HEK293 (cell line): ENCODE results near the gene CMIP.

Experiments used
- HOXA7 ChIP-seq: sonication (generic); formaldehyde crosslinking; IDR thresholded peaks from 2 replicates; pipeline ENCODE4 v1.8.1; 2022; ENCODE audit warnings: missing genetic modification reagents, borderline replicate concordance
- KLF1 ChIP-seq: fragments of 450-650 bp; formaldehyde crosslinking; IDR thresholded peaks from 2 replicates; pipeline ENCODE4 v1.5.1; 2016; ENCODE audit warnings: missing biosample characterization, missing genetic modification characterization
- PBX3 ChIP-seq: sonication (generic); formaldehyde crosslinking; IDR thresholded peaks from 2 replicates; pipeline ENCODE4 v1.8.1; 2022; ENCODE audit warnings: mild to moderate bottlenecking, moderate library complexity, missing genetic modification reagents
- SP2 ChIP-seq: fragments of 450-650 bp; formaldehyde crosslinking; IDR thresholded peaks from 2 replicates; pipeline ENCODE4 v1.5.1; 2016; ENCODE audit warnings: missing biosample characterization, missing genetic modification characterization
- YY1 ChIP-seq: fragments of 450-650 bp; formaldehyde crosslinking; IDR thresholded peaks from 2 replicates; pipeline ENCODE4 v1.5.1; 2018; ENCODE audit warnings: missing biosample characterization, missing genetic modification characterization
- ZBTB20 ChIP-seq: fragments of 450-650 bp; formaldehyde crosslinking; IDR thresholded peaks from 2 replicates; pipeline ENCODE4 v1.5.1; 2016; ENCODE audit warnings: missing biosample characterization, missing genetic modification characterization
- ZNF184 ChIP-seq: fragments of 450-650 bp; IDR thresholded peaks from 2 replicates; pipeline ENCODE4 v1.5.1; 2018; ENCODE audit warnings: missing biosample characterization, mild to moderate bottlenecking, missing genetic modification characterization
- ZNF391 ChIP-seq: fragments of 450-650 bp; formaldehyde crosslinking; IDR thresholded peaks from 2 replicates; pipeline ENCODE4 v1.5.1; 2016; ENCODE audit warnings: low read depth, missing biosample characterization, missing genetic modification characterization, borderline replicate concordance
- ZNF433 ChIP-seq: fragments of 450-650 bp; formaldehyde crosslinking; IDR thresholded peaks from 2 replicates; pipeline ENCODE4 v1.5.1; 2016; ENCODE audit warnings: missing biosample characterization, missing genetic modification characterization, low read depth
- ZNF530 ChIP-seq: fragments of 450-650 bp; formaldehyde crosslinking; IDR thresholded peaks from 2 replicates; pipeline ENCODE4 v1.5.1; 2016; ENCODE audit warnings: low read depth, missing biosample characterization, missing genetic modification characterization
- ZNF704 ChIP-seq: fragments of 450-650 bp; formaldehyde crosslinking; IDR thresholded peaks from 2 replicates; pipeline ENCODE4 v1.5.1; 2016; ENCODE audit warnings: missing biosample characterization, missing genetic modification characterization
- ZNF76 ChIP-seq: fragments of 450-650 bp; formaldehyde crosslinking; IDR thresholded peaks from 2 replicates; pipeline ENCODE4; 2016; ENCODE audit warnings: low read depth, missing biosample characterization, missing genetic modification characterization, borderline replicate concordance
- TF ChIP-seq, protein P1 (sequence below): fragments of 450-650 bp; formaldehyde crosslinking; IDR thresholded peaks from 2 replicates; pipeline ENCODE4 v1.5.1; 2016; ENCODE audit warnings: missing biosample characterization, missing genetic modification characterization
- TF ChIP-seq, protein P2 (sequence below): fragments of 450-650 bp; IDR thresholded peaks from 2 replicates; pipeline ENCODE4 v1.5.1; 2018; ENCODE audit warnings: missing biosample characterization, missing genetic modification characterization

DNA sequence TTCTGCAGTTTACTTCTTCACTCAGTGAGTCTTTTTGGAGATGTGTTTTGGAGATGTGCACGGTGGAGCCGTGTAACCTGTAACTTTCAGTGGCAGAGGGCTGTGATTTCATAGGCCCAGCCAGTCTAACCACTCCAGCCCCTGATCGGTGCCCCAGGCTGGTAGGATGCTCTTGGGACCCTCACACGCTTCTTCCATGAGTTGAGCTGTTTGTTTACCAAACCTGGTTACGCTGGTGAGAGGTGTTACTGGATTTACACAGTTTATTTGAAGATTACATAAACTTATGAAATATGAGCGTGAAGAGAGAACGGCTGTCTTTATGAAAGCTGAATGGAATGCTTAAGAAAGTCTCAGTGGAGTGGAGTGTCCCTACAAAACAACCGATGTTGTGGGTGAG, 96.7 kb downstream of the CMIP start:
- TF ChIP-seq, protein P1, sequence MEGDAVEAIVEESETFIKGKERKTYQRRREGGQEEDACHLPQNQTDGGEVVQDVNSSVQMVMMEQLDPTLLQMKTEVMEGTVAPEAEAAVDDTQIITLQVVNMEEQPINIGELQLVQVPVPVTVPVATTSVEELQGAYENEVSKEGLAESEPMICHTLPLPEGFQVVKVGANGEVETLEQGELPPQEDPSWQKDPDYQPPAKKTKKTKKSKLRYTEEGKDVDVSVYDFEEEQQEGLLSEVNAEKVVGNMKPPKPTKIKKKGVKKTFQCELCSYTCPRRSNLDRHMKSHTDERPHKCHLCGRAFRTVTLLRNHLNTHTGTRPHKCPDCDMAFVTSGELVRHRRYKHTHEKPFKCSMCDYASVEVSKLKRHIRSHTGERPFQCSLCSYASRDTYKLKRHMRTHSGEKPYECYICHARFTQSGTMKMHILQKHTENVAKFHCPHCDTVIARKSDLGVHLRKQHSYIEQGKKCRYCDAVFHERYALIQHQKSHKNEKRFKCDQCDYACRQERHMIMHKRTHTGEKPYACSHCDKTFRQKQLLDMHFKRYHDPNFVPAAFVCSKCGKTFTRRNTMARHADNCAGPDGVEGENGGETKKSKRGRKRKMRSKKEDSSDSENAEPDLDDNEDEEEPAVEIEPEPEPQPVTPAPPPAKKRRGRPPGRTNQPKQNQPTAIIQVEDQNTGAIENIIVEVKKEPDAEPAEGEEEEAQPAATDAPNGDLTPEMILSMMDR (tag by site-specific recombination): no peak
- TF ChIP-seq ZNF433 (tag by site-specific recombination) (no peak), ZNF530 (tag by site-specific recombination) (no peak), ZNF184 (no peak), PBX3 (CRISPR knock-in tag) (no peak), YY1 (tag by site-specific recombination) (no peak), KLF1 (tag by site-specific recombination) (no peak), HOXA7 (CRISPR knock-in tag) (no peak), ZNF704 (tag by site-specific recombination) (no peak), ZBTB20 (tag by site-specific recombination) (no peak), ZNF76 (tag by site-specific recombination) (no peak), SP2 (no peak), ZNF391 (tag by site-specific recombination) (no peak)
- TF ChIP-seq, protein P2, sequence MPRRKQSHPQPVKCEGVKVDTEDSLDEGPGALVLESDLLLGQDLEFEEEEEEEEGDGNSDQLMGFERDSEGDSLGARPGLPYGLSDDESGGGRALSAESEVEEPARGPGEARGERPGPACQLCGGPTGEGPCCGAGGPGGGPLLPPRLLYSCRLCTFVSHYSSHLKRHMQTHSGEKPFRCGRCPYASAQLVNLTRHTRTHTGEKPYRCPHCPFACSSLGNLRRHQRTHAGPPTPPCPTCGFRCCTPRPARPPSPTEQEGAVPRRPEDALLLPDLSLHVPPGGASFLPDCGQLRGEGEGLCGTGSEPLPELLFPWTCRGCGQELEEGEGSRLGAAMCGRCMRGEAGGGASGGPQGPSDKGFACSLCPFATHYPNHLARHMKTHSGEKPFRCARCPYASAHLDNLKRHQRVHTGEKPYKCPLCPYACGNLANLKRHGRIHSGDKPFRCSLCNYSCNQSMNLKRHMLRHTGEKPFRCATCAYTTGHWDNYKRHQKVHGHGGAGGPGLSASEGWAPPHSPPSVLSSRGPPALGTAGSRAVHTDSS (tag by site-specific recombination): no peak
